ENCODE results near the gene STK31.
"Not testable (repeated sequence)": the region's sequence is repeated elsewhere in the genome, so short reads cannot be mapped to it uniquely, and the experiment has no call there.

The STK31 gene

DNA sequence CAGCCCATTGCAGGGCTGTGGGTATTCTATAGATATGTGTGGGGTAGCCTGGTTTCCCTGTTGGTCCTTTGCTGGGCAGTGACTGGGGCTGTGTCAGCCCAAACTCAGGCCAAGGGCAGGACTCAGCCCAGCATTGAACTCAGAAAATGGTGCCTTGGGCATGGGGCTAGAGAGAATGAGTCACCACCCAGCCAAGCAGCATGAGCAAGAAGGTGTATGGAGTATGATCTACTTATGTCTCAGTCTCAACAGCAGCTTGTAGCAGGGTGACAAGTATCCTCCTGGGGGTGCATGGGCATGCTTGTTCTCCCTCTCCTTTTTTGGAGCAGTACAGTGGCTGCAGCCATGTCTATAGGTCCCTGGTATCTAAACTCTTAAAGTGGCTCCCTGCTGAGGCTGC, 32.0 kb downstream of the STK31 start:
- DNase-seq (ENCODE audit: extremely low read depth, low read depth) = no peak
- no peak for TF ChIP-seq CTCF (IDR thresholded peaks at IDR 0.05; ENCODE audit: low read depth, low read length, missing control alignments)
- no peak overlapping the region for H3K4me3 ChIP-seq (replicated peaks; ENCODE audit: low read depth, low read length)

DNA sequence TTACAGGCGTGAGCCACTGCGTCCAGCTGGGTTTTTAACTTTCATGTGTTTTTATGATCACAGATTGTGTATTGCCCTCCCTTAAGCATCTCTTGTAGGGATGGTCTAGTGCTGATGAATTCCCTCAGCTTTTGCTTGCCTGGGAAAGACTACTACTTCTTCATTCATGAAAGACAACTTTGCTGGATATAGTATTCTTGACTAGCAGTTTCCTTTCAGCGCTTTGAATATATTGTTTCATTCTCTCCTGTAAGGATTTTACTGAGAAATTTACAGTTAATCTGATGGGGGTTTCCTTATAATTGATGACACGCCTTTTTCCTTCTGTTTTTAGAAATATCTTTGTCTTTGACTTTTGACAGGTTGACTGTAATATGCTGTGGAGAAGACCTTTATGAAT, 33.2 kb downstream of the STK31 start:
- H3K4me3 ChIP-seq (replicated peaks; ENCODE audit: low read depth, low read length) = no peak overlapping the region
- no peak for DNase-seq (ENCODE audit: extremely low read depth, low read depth)
- TF ChIP-seq CTCF (IDR thresholded peaks at IDR 0.05; ENCODE audit: low read depth, low read length, missing control alignments) = no peak

- no peak for TF ChIP-seq CTCF (IDR thresholded peaks at IDR 0.05; ENCODE audit: low read depth, low read length, missing control alignments)
- no peak for DNase-seq (ENCODE audit: extremely low read depth, low read depth)
- no peak overlapping the region for H3K4me3 ChIP-seq (replicated peaks; ENCODE audit: low read depth, low read length)
These were observed 36.6 kb downstream of the STK31 start for GRCh38 chr7:23746629-23747028.

DNA sequence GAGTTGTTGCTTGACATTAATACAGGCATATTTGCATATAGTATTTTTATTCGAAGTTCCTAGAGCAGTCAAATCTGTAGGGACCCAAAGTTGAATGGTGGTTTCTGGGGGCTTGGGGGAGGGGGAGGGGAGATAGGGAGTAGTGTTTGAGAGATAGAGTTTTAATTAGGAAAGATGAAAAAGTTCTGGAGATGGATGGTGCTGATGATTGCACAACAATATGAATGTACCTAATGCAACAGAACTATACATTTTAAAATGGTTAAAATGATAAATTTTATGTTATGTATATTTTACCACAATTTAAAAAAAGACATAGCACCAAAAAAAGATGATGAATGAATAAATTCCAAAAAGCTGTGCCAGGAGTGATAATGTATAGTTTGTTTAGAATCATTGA, 41.8 kb downstream of the STK31 start:
- no peak for DNase-seq (ENCODE audit: extremely low read depth, low read depth)
- no peak for TF ChIP-seq CTCF (IDR thresholded peaks at IDR 0.05; ENCODE audit: low read depth, low read length, missing control alignments)
- H3K4me3 ChIP-seq (replicated peaks; ENCODE audit: low read depth, low read length) = no peak overlapping the region

- not testable (repeated sequence) for H3K4me3 ChIP-seq (replicated peaks; ENCODE audit: low read depth, low read length); DNase-seq (ENCODE audit: extremely low read depth, low read depth)
These were observed 48.8 kb downstream of the STK31 start for GRCh38 chr7:23758839-23759238.

GRCh38 chr7:23759671-23760391, 49.8 kb downstream of the STK31 start:
- DNase-seq (ENCODE audit: extremely low read depth, low read depth) = peak; percentile 3
- no peak overlapping the region for H3K4me3 ChIP-seq (replicated peaks; ENCODE audit: low read depth, low read length)
- no peak for TF ChIP-seq CTCF (IDR thresholded peaks at IDR 0.05; ENCODE audit: low read depth, low read length, missing control alignments)

DNA sequence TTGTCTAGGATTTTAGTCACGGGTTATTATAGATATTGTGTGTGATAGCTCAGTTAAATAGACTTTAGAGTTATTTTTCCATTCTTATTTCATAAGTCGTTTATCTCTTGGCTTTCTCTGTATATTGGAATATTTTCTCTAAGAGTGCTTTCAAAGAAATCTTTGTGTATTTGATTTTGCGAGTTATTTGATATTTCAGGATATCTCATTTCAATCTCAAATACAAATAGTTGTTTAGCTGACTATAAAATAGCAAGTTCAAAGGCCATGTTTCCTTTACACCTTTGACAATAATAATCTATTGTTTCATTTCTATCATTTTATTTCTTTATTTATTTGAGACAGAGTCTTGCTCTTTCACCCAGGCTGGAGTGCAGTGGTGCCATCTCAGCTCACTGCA, 55.9 kb downstream of the STK31 start:
- no peak overlapping the region for H3K4me3 ChIP-seq (replicated peaks; ENCODE audit: low read depth, low read length)
- no peak for TF ChIP-seq CTCF (IDR thresholded peaks at IDR 0.05; ENCODE audit: low read depth, low read length, missing control alignments)
- DNase-seq (ENCODE audit: extremely low read depth, low read depth) = no peak
